Measurements from ENCODE around the gene ITSN1. TPM values are rescaled to one million over a fixed set of nuclear protein-coding genes. Genes with fewer than 3 reads are reported as not detected.

The ITSN1 gene
- total RNA-seq, 4 donors from 2014 or later: 31.1 to 42.5 (median 35.9) TPM

DNA sequence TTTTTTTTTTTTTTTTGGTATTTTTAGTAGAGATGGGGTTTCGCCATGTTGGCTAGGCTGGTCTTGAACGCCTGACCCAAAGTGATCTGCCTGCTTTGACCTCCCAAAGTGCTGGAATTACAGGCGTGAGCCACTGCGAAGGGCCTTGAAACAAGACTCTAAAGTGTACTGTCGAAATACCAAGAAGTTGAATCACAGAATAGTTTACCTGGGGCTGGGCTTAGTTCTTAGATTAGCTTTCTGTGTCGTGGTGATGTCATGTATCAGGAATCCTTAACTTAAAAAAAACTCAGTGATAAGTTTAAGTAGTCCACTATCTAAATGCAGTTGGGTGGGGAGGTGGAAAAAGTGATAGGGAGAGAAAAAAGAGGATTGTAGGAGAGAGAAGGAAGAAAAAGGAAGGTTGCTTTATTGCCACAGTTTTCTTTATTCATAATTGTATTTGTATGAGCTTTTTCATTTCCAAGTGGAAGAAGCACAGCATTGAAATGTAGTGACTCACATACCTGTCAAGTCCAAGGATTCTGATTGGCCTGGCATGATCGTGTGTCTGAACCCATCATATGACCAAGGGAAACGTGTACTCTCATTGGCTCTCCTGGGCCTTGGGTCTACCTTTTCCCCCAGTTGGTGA, 13.4 kb downstream of the ITSN1 start:
- no peak for TF ChIP-seq EP300 (IDR thresholded peaks at IDR 0.05)
- no peak for TF ChIP-seq POLR2A (IDR thresholded peaks at IDR 0.05; ENCODE audit: low read depth)
- no peak for TF ChIP-seq POLR2AphosphoS5 (IDR thresholded peaks at IDR 0.05)
- TF ChIP-seq, protein P1, sequence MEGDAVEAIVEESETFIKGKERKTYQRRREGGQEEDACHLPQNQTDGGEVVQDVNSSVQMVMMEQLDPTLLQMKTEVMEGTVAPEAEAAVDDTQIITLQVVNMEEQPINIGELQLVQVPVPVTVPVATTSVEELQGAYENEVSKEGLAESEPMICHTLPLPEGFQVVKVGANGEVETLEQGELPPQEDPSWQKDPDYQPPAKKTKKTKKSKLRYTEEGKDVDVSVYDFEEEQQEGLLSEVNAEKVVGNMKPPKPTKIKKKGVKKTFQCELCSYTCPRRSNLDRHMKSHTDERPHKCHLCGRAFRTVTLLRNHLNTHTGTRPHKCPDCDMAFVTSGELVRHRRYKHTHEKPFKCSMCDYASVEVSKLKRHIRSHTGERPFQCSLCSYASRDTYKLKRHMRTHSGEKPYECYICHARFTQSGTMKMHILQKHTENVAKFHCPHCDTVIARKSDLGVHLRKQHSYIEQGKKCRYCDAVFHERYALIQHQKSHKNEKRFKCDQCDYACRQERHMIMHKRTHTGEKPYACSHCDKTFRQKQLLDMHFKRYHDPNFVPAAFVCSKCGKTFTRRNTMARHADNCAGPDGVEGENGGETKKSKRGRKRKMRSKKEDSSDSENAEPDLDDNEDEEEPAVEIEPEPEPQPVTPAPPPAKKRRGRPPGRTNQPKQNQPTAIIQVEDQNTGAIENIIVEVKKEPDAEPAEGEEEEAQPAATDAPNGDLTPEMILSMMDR (IDR thresholded peaks at IDR 0.05): no peak
- peaks cover 27 to 56% (median 34%) of the 10 kb centered on the region in 4 donors for H3K4me1 ChIP-seq
- DNase-seq (ENCODE audit: extremely low spot score): no peak
- H3K4me3 ChIP-seq: no peak overlapping the region
- H3K27ac ChIP-seq (replicated peaks in 1 of 4): peak overlapping the region in 2 of 4 donors; percentile 11 to 15
- intact Hi-C loops (cut with DNase I): no loop called here
- no peaks in the 10 kb centered on the region for H3K27me3 ChIP-seq
- no peaks in the 10 kb centered on the region for H3K9me3 ChIP-seq
- 66% methylated on average over 8 of the region's 8 CpGs for WGBS
- H3K36me3 ChIP-seq: no peaks in the 10 kb centered on the region

DNA sequence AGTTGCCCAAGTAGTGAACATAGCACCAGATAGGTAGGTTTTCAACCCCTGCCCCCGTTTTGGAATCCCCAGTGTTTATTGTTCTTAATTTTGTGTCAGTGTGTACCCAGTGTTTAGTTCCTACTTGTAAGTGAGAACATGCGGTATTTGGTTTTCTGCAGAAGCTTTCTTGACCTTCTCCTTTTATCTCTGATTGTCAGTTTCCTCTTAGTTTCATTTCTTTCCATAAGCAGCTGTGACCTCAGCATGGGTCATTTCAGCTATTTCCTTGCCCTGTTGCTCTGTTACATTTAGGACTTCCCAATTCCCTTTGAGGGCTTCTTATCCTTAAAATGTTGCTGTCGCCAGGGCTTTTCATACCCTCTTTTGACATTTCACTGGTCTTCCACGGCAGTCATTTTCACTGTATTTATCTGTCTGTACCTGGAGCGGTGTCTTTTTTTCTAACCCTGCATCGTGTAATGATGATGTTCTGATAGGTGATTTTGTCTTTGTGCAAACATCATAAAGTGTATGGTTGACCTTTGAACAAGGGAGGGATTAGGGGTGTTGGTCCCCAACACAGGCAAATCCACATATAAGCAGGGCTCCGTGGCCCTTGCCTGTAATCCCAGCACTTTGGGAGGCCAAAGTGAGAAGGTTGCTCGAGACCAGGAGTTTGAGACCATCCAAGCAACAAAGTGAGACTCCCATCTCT, 15.0 kb downstream of the ITSN1 start:
- WGBS: 56% methylated on average over 8 of the region's 8 CpGs
- Histone ChIP-seq H3K27me3 (no peaks in the 10 kb centered on the region), H3K4me3 (no peak overlapping the region), H3K4me1 (peaks cover 26 to 45% (median 29%) of the 10 kb centered on the region in 4 donors), H3K36me3 (no peaks in the 10 kb centered on the region), H3K27ac (replicated peaks in 1 of 4) (no peak overlapping the region), H3K9me3 (no peaks in the 10 kb centered on the region)
- DNase-seq (ENCODE audit: extremely low spot score): no peak
- intact Hi-C loops (cut with DNase I): no loop called here
- TF ChIP-seq EP300 (IDR thresholded peaks at IDR 0.05) (no peak), POLR2A (IDR thresholded peaks at IDR 0.05; ENCODE audit: low read depth) (no peak), POLR2AphosphoS5 (IDR thresholded peaks at IDR 0.05) (no peak)
- TF ChIP-seq, protein P1 (IDR thresholded peaks at IDR 0.05): no peak

DNA sequence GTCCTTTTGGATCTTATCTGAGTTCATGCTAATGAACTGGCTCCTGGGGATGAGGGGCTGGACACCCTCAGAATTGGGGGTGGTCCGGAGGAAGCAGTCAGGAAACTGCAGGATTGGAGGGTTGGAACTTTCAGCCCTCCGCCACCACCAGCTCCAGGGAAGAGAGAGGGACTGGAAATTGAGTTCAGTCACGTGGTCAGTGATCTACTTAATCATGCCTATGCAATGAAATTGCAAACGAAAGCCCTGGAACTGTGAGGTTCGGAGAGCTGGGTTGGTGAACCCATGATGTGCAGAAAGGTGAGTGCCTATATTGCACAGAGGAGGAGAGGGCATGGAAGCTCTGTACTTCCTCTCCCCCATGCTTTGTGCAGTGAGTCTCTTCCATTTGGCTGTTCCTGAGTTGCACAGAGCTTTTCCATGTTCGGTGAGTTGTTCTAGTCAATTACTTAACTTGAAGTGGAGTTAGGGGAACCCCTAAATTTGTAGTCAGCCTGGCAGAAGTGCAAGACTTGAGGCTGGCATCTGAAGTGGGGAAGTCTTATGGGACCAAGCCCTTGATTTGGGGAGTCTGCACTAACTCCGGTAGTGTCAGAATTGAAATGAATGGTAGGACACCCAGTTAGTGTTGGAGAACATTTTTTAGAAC, 16.7 kb downstream of the ITSN1 start:
- Histone ChIP-seq H3K9me3 (no peaks in the 10 kb centered on the region), H3K36me3 (no peaks in the 10 kb centered on the region), H3K4me1 (peaks cover 26 to 56% (median 30%) of the 10 kb centered on the region in 4 donors), H3K4me3 (no peak overlapping the region), H3K27ac (replicated peaks in 1 of 4) (no peak overlapping the region), H3K27me3 (no peaks in the 10 kb centered on the region)
- intact Hi-C loops (cut with DNase I): no loop called here
- 92% methylated on average over 7 of the region's 7 CpGs for WGBS
- TF ChIP-seq POLR2A (IDR thresholded peaks at IDR 0.05; ENCODE audit: low read depth) (no peak), POLR2AphosphoS5 (IDR thresholded peaks at IDR 0.05) (no peak), EP300 (IDR thresholded peaks at IDR 0.05) (no peak)
- TF ChIP-seq, protein P1 (IDR thresholded peaks at IDR 0.05): no peak
- DNase-seq (ENCODE audit: extremely low spot score): no peak

DNA sequence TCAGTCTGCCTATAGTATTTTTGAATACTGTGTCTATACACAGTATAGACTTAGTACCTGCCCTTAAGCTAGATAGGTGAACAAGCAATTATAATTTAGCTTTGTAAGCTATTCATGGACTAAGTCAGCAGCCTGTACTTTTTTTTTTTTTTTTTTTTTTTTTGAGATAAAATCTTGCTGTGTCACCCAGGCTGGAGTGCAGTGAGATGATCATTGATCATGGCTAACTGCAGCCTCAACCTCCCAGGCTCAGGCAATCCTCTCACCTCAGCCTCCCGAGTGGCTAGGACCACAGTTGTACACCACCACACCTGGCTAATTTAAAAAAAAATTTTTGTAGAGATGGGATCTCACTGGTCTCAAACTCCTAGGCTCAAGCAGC, 17.3 kb downstream of the ITSN1 start:
- intact Hi-C loops (cut with DNase I): no loop called here
- H3K9me3 ChIP-seq: no peaks in the 10 kb centered on the region
- 100% methylated on average over 1 of the region's 1 CpG for WGBS
- peaks cover 26 to 59% (median 31%) of the 10 kb centered on the region in 4 donors for H3K4me1 ChIP-seq
- no peaks in the 10 kb centered on the region for H3K36me3 ChIP-seq
- no peaks in the 10 kb centered on the region for H3K27me3 ChIP-seq
- no peak overlapping the region for H3K27ac ChIP-seq (replicated peaks in 1 of 4)
- no peak overlapping the region for H3K4me3 ChIP-seq
- DNase-seq (ENCODE audit: extremely low spot score): no peak
- TF ChIP-seq, protein P1 (IDR thresholded peaks at IDR 0.05): no peak
- TF ChIP-seq EP300 (IDR thresholded peaks at IDR 0.05) (no peak), POLR2A (IDR thresholded peaks at IDR 0.05; ENCODE audit: low read depth) (no peak), POLR2AphosphoS5 (IDR thresholded peaks at IDR 0.05) (no peak)

All from esophagus muscularis mucosa (tissue), 4 donors.